Keratinocyte (primary cell): Measurements from ENCODE around the gene CMIP. TPM values are rescaled to one million over a fixed set of nuclear protein-coding genes. Genes with fewer than 3 reads are reported as not detected.

Source experiments
- DNase-seq: peaks from one replicate; pipeline ENCODE4 v3.0.0-alpha.2; 2011; ENCODE audit warnings: low read depth, missing footprints, low spot score
- FAIRE-seq: peaks from 2 replicates; lab custom pipeline; 2011; peaks lifted over from hg19 to GRCh38; lab: Jason Lieb, UNC
- H2AFZ ChIP-seq: 2 replicates; pipeline ENCODE4 v1.6.0; 2012; ENCODE audit warnings: low read length, control low read depth, inconsistent platforms; ENCODE audit not compliant: control insufficient read depth
- H3K27ac ChIP-seq: 2 replicates; pipeline ENCODE4 v1.5.1; 2011; ENCODE audit warnings: low read length; ENCODE audit not compliant: control insufficient read depth, insufficient read depth
- H3K27me3 ChIP-seq: 3 replicates; pipeline ENCODE4 v1.6.0; 2011; ENCODE audit warnings: low read length; ENCODE audit not compliant: control insufficient read depth, insufficient read depth; ENCODE audit errors: extremely low read depth
- H3K36me3 ChIP-seq, 2 experiments: 2 replicates in 1 of 2; 3 replicates in 1 of 2; pipeline ENCODE4 v1.5.1; 2011; ENCODE audit warnings: low read length in 2 of 2, mild to moderate bottlenecking in 1 of 2; ENCODE audit not compliant: control insufficient read depth in 2 of 2, insufficient read depth in 2 of 2; ENCODE audit errors: extremely low read depth in 1 of 2
- H3K4me1 ChIP-seq: 3 replicates; pipeline ENCODE4 v1.5.1; 2011; ENCODE audit warnings: low read length; ENCODE audit not compliant: control insufficient read depth, insufficient read depth; ENCODE audit errors: extremely low read depth
- H3K4me2 ChIP-seq: 3 replicates; pipeline ENCODE4 v1.6.0; 2011; ENCODE audit warnings: low read depth, low read length; ENCODE audit not compliant: control insufficient read depth, insufficient read depth; ENCODE audit errors: extremely low read depth
- H3K4me3 ChIP-seq, 3 experiments: fragments of 200-600 bp in 1 of 3; sonication (generic) in 1 of 3; 2 replicates in 2 of 3; 3 replicates in 1 of 3; pipeline ENCODE4 v1.5.1; 2011 to 2016; ENCODE audit warnings: low read length in 3 of 3, mild to moderate bottlenecking in 3 of 3, control low read depth in 2 of 3, inconsistent platforms in 1 of 3, low read depth in 1 of 3, mixed read lengths in 1 of 3, mixed run types in 1 of 3, moderate library complexity in 1 of 3; ENCODE audit not compliant: control insufficient read depth in 2 of 3, insufficient read depth in 2 of 3; ENCODE audit errors: extremely low read depth in 1 of 3
- H3K79me2 ChIP-seq: 2 replicates; pipeline ENCODE4 v1.6.0; 2012; ENCODE audit warnings: low read length; ENCODE audit not compliant: control insufficient read depth, insufficient read depth
- H3K9ac ChIP-seq: 3 replicates; pipeline ENCODE4 v1.6.0; 2011; ENCODE audit warnings: low read length; ENCODE audit not compliant: control insufficient read depth, insufficient read depth; ENCODE audit errors: extremely low read depth
- H3K9me1 ChIP-seq: 3 replicates; pipeline ENCODE4 v1.6.0; 2011; ENCODE audit warnings: low read length; ENCODE audit not compliant: control insufficient read depth, insufficient read depth; ENCODE audit errors: extremely low read depth
- H3K9me3 ChIP-seq: 2 replicates; pipeline ENCODE4 v1.5.1; 2012; ENCODE audit warnings: low read depth, low read length; ENCODE audit not compliant: control insufficient read depth
- H4K20me1 ChIP-seq: 3 replicates; pipeline ENCODE4 v1.6.0; 2011; ENCODE audit warnings: low read length; ENCODE audit not compliant: control insufficient read depth, insufficient read depth; ENCODE audit errors: extremely low read depth
- CTCF ChIP-seq, 3 experiments: IDR thresholded peaks in 1 of 3; conservative IDR thresholded peaks in 1 of 3; optimal IDR thresholded peaks in 1 of 3; 2 replicates in 2 of 3; 3 replicates in 1 of 3; pipeline versions ENCODE3 to v1.5.1; 2011; ENCODE audit warnings: low read length in 3 of 3, mild to moderate bottlenecking in 3 of 3, moderate library complexity in 2 of 3, control low read depth in 1 of 3, inconsistent platforms in 1 of 3; ENCODE audit not compliant: insufficient read depth in 2 of 3; ENCODE audit errors: extremely low read depth in 1 of 3
- EZH2 ChIP-seq: IDR thresholded peaks from one replicate; pipeline ENCODE4 v1.6.1; 2012; ENCODE audit warnings: inconsistent platforms, mild to moderate bottlenecking, low read length, moderate library complexity
- dilution Hi-C: fragments of 300-500 bp; cut with MboI; formaldehyde crosslinking; loops from one replicate; pipeline ENCODE4 v1.7.0; 2020; ENCODE audit warnings: low sequenced_read_pairs; ENCODE audit not compliant: extremely low pct_ligation_motif_present
- polyA plus RNA-seq, 5 experiments: library from polyadenylated mRNA; depleted of rRNA in 3 of 5; stranded (reverse) in 3 of 5; stranded (forward) in 1 of 5; unstranded in 1 of 5; fragments of >200 nt; gene quantifications; 1 replicate in 1 of 5; 2 replicates in 3 of 5; 3 replicates in 1 of 5; pipeline versions ENCODE4 v1.2.1 to v1.2.3, GENCODE V29; 2011 to 2012; ENCODE audit warnings: missing spikeins in 2 of 5, low read depth in 1 of 5, low replicate concordance in 1 of 5

CMIP gene
- polyA plus RNA-seq, 1 donor (not counting 4 experiments of a cell fraction or from before 2014, with no cell fraction given), result 5.0 TPM

GRCh38 chr16:81427219-81427618 is 17.4 kb upstream of the CMIP start:
- no peak overlapping the region for H2AFZ ChIP-seq
- no peak overlapping the region for H3K4me3 ChIP-seq
- H3K27ac ChIP-seq, result no peak overlapping the region

GRCh38 chr16:81429045-81429521 is 15.5 kb upstream of the CMIP start:
- Histone ChIP-seq H3K27ac (no peak overlapping the region), H3K27me3 (no peaks in the 10 kb centered on the region), H3K4me1 (peaks cover 7% of the 10 kb centered on the region), H3K4me2 (no peak overlapping the region), H4K20me1 (no peaks in the 10 kb centered on the region), H3K4me3 (no peak overlapping the region), H3K9me1 (no peaks in the 10 kb centered on the region), H3K79me2 (no peaks in the 10 kb centered on the region), H3K9me3 (no peaks in the 10 kb centered on the region), H3K9ac (no peak overlapping the region), H2AFZ (no peak overlapping the region), H3K36me3 (no peaks in the 10 kb centered on the region)
- dilution Hi-C loops, result no loop called here
- peak in 2 of 3 experiments; percentile 12 to 17 for TF ChIP-seq CTCF (optimal IDR thresholded peaks at IDR 0.05 in 1 of 3, IDR thresholded peaks at IDR 0.05 in 1 of 3, conservative IDR thresholded peaks at IDR 0.05 in 1 of 3; ENCODE audit: extremely low read depth in 1 of 3, insufficient read depth in 2 of 3, low read length in 3 of 3)
- no peak for TF ChIP-seq EZH2
- FAIRE-seq (no peak), DNase-seq (no peak)

More at GRCh38 chr16:81427219-81427618, 17.4 kb upstream of the CMIP start:
- no peak overlapping the region for H3K9ac ChIP-seq
- no peaks in the 10 kb centered on the region for H3K36me3 ChIP-seq
- dilution Hi-C loops, result no loop called here
- no peaks in the 10 kb centered on the region for H3K27me3 ChIP-seq
- TF ChIP-seq EZH2, result no peak
- no peak for TF ChIP-seq CTCF (optimal IDR thresholded peaks at IDR 0.05 in 1 of 3, IDR thresholded peaks at IDR 0.05 in 1 of 3, conservative IDR thresholded peaks at IDR 0.05 in 1 of 3; ENCODE audit: extremely low read depth in 1 of 3, insufficient read depth in 2 of 3, low read length in 3 of 3)
- FAIRE-seq (no peak), DNase-seq (no peak)
- H3K9me3 ChIP-seq, result no peaks in the 10 kb centered on the region
- H3K79me2 ChIP-seq, result no peaks in the 10 kb centered on the region
- no peak overlapping the region for H3K4me2 ChIP-seq
- no peaks in the 10 kb centered on the region for H3K9me1 ChIP-seq
- H4K20me1 ChIP-seq, result no peaks in the 10 kb centered on the region
- H3K4me1 ChIP-seq, result peaks cover 7% of the 10 kb centered on the region
